ENCODE data around the gene NDRG2. TPM values are rescaled to one million over a fixed set of nuclear protein-coding genes. Genes with fewer than 3 reads are reported as not detected.

Gene NDRG2
- total and polyA plus RNA-seq, 8 donors, result 61.3 to 418 (median 107) TPM

- peaks cover 0 to 42% (median 15%) of the 10 kb centered on the region in 4 donors for H3K4me1 ChIP-seq
- WGBS, 5 donors, result 87 to 98% (median 93%) methylated on average over 3 of the region's 3 CpGs
- H3K4me3 ChIP-seq, result no peak overlapping the region
- H3K27me3 ChIP-seq, result no peaks in the 10 kb centered on the region
- H3K27ac ChIP-seq, result no peak overlapping the region
- no peak for TF ChIP-seq POLR2AphosphoS5 (IDR thresholded peaks at IDR 0.05)
- TF ChIP-seq EP300 (IDR thresholded peaks at IDR 0.05), result no peak
- TF ChIP-seq CTCF (IDR thresholded peaks at IDR 0.05), result no peak
- TF ChIP-seq POLR2A (IDR thresholded peaks at IDR 0.05), result no peak
- intact Hi-C loops (cut with DNase I; ENCODE audit: low total_unique reads), result loop anchor here (10.0 kb wide), 1 partner anchor 66 kb away; no protein-coding TSS in a partner anchor
- no peak for DNase-seq
- H3K36me3 ChIP-seq, result peaks cover 34 to 59% (median 57%) of the 10 kb centered on the region in 4 donors
- no peaks in the 10 kb centered on the region for H3K9me3 ChIP-seq
Observed at GRCh38 chr14:21018781-21019180, 6.1 kb downstream of the NDRG2 start.

DNA sequence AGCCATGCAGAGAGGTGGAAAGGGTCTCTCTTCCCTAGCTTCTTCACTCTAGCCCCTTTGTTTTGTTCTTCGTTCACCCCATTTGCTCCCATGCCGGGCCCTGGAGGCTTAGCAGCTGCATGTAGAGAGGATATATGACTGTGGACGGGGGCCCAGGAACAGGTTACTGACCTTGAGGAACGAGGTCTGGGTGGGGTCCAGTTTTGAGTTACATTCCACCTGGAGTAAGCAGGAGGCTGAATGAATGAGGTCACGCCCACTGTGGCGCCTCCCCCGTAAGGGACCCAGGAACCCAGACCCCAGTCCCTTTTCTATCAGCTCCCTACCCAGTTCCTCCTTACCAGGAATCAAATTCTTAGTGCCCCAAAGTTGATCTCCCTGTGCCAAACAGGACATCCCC is 6.6 kb downstream of the NDRG2 start:
- no peak for DNase-seq
- intact Hi-C loops (cut with DNase I; ENCODE audit: low total_unique reads), result loop anchor here (10.0 kb wide), 1 partner anchor 67 kb away; no protein-coding TSS in a partner anchor
- no peaks in the 10 kb centered on the region for H3K9me3 ChIP-seq
- no peaks in the 10 kb centered on the region for H3K27me3 ChIP-seq
- no peak overlapping the region for H3K4me3 ChIP-seq
- peaks cover 0 to 37% (median 10%) of the 10 kb centered on the region in 4 donors for H3K4me1 ChIP-seq
- 76 to 86% (median 82%) methylated on average over 5 to 7 of the region's 7 CpGs for WGBS, 5 donors
- H3K27ac ChIP-seq, result no peak overlapping the region
- TF ChIP-seq POLR2AphosphoS5 (IDR thresholded peaks at IDR 0.05), result no peak
- no peak for TF ChIP-seq CTCF (IDR thresholded peaks at IDR 0.05)
- no peak for TF ChIP-seq EP300 (IDR thresholded peaks at IDR 0.05)
- no peak for TF ChIP-seq POLR2A (IDR thresholded peaks at IDR 0.05)
- H3K36me3 ChIP-seq, result peaks cover 34 to 59% (median 57%) of the 10 kb centered on the region in 4 donors

GRCh38 chr14:21017528-21018245 is 7.2 kb downstream of the NDRG2 start:
- intact Hi-C loops (cut with DNase I; ENCODE audit: low total_unique reads), result loop anchor here (10.0 kb wide), 1 partner anchor 67 kb away; no protein-coding TSS in a partner anchor
- Histone ChIP-seq H3K9me3 (no peaks in the 10 kb centered on the region), H3K27ac (no peak overlapping the region), H3K4me3 (no peak overlapping the region), H3K4me1 (peaks cover 0 to 31% (median 5%) of the 10 kb centered on the region in 4 donors), H3K36me3 (peaks cover 34 to 59% (median 57%) of the 10 kb centered on the region in 4 donors), H3K27me3 (no peaks in the 10 kb centered on the region)
- 77 to 81% (median 79%) methylated on average over 28 of the region's 28 CpGs for WGBS, 5 donors
- TF ChIP-seq POLR2AphosphoS5 (IDR thresholded peaks at IDR 0.05), result no peak
- TF ChIP-seq EP300 (IDR thresholded peaks at IDR 0.05), result no peak
- TF ChIP-seq POLR2A (IDR thresholded peaks at IDR 0.05), result no peak
- TF ChIP-seq CTCF (IDR thresholded peaks at IDR 0.05), result no peak
- no peak for DNase-seq

DNA sequence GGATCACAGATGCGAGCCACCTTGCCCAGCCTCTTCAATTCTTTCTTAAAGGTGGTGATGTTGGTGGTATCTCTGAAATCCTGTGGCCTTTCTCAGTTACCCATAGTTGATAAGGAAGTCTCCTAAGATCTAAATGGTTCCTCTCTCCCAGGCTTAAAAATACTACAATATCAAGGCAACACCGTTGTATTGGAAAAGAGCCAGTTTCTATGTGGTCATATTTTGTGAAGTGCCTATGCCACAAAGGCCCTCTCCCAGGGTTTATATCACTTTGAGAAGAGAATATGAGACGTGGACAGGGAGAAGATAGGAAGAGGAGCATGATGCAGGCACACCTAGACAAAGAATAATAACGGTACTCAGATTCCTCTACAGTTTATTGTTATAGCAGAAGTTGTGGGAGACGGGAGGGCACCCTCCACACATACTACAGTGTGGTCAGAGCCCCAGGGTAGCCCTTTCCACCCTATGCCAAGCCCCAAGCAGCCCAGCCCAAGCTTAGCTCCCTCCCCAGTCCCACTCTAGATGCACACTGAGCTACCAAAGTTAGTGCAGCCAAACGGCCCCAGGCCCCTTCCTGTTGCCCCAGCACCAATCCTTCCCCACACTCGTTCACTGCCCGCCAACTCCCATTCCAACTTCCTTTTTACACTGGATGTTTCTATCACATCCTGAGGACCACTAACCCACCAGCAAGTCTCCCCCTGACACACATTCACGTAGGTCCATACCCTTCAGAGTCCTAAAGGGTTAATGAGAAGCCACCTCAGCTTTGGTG is 8.3 kb downstream of the NDRG2 start:
- intact Hi-C loops (cut with DNase I; ENCODE audit: low total_unique reads), result loop anchor here (10.0 kb wide), 1 partner anchor 68 kb away; no protein-coding TSS in a partner anchor
- WGBS, 5 donors, result 60 to 73% (median 72%) methylated on average over 9 of the region's 9 CpGs
- TF ChIP-seq POLR2AphosphoS5 (IDR thresholded peaks at IDR 0.05) (no peak), POLR2A (IDR thresholded peaks at IDR 0.05) (no peak), CTCF (IDR thresholded peaks at IDR 0.05) (no peak), EP300 (IDR thresholded peaks at IDR 0.05) (no peak)
- Histone ChIP-seq H3K4me1 (peaks cover 0 to 24% (median 3%) of the 10 kb centered on the region in 4 donors), H3K27me3 (no peaks in the 10 kb centered on the region), H3K4me3 (no peak overlapping the region), H3K9me3 (no peaks in the 10 kb centered on the region), H3K27ac (no peak overlapping the region), H3K36me3 (peaks cover 32 to 51% (median 50%) of the 10 kb centered on the region in 4 donors)
- no peak for DNase-seq
